ENCODE results near the gene LRRC42. TPM values are rescaled to one million over a fixed set of nuclear protein-coding genes. Genes with fewer than 3 reads are reported as not detected.

The LRRC42 gene
- polyA plus RNA-seq, 2 of the 4 experiments (the other 2 are of a cell fraction) = 29.7 to 35.1 TPM

- Histone ChIP-seq H3K9me3 (no peaks in the 10 kb centered on the region), H3K4me2 (no peak overlapping the region), H3K4me1 (no peaks in the 10 kb centered on the region), H3K27ac (no peak overlapping the region), H3K4me3 (no peak overlapping the region)
- no peak for DNase-seq (ENCODE audit: low read depth in 1 of 2, low spot score in 1 of 2)
- FAIRE-seq = no peak
- ATAC-seq = peak in 1 of 2 experiments; percentile 34; a peak in 2 of 6 replicates
- ChIA-PET POLR2A (no interaction called here), CTCF (interaction anchor here (1.6 kb wide), 1 partner anchor 43 kb away, joined by 3 read pairs; no protein-coding TSS in a partner anchor)
- WGBS (ENCODE audit: missing lambda C conversion rate) = 13% methylated on average over 7 of the region's 9 CpGs
- TF ChIP-seq JUNB (IDR thresholded peaks at IDR 0.05) (no peak), CBX8 (IDR thresholded peaks at IDR 0.05) (no peak), POLR2AphosphoS2 (conservative IDR thresholded peaks at IDR 0.05; ENCODE audit: low read length) (no peak), RNF2 (IDR thresholded peaks at IDR 0.05; ENCODE audit: borderline replicate concordance, low read depth) (no peak), HOXA7 (CRISPR knock-in tag; IDR thresholded peaks at IDR 0.05) (no peak), ZNF302 (CRISPR knock-in tag; IDR thresholded peaks at IDR 0.05) (no peak), REST (IDR thresholded peaks at IDR 0.05) (no peak), KDM1A (IDR thresholded peaks at IDR 0.05; ENCODE audit: low read depth) (no peak), TP53 (CRISPR knock-in tag; IDR thresholded peaks at IDR 0.05) (no peak), HES2 (IDR thresholded peaks at IDR 0.05) (no peak), RAD21 (conservative IDR thresholded peaks at IDR 0.05 in 1 of 2, IDR thresholded peaks at IDR 0.05 in 1 of 2) (no peak), SREBF2 (IDR thresholded peaks at IDR 0.05) (no peak), USF2 (IDR thresholded peaks at IDR 0.05) (no peak), CHD2 (IDR thresholded peaks at IDR 0.05; ENCODE audit: low read length, partially characterized antibody) (no peak)
These were observed 56.5 kb downstream of the LRRC42 start for GRCh38 chr1:54002544-54003248.

- H3K4me1 ChIP-seq = no peaks in the 10 kb centered on the region
- CTCF ChIA-PET = interaction anchor here (1.6 kb wide), 1 partner anchor 44 kb away, joined by 3 read pairs; no protein-coding TSS in a partner anchor
- ATAC-seq = no peak
- no peak overlapping the region for H3K27ac ChIP-seq
- no peak overlapping the region for H3K4me2 ChIP-seq
- POLR2A ChIA-PET = no interaction called here
- no peak overlapping the region for H3K4me3 ChIP-seq
- FAIRE-seq = no peak
- 80% methylated on average over 12 of the region's 12 CpGs for WGBS (ENCODE audit: missing lambda C conversion rate)
- no peaks in the 10 kb centered on the region for H3K9me3 ChIP-seq
- no peak for DNase-seq (ENCODE audit: low read depth in 1 of 2, low spot score in 1 of 2)
- TF ChIP-seq FOSB (CRISPR knock-in tag; IDR thresholded peaks at IDR 0.05) (no peak), HOXB13 (CRISPR knock-in tag; IDR thresholded peaks at IDR 0.05; ENCODE audit: low read depth) (no peak), RAD21 (conservative IDR thresholded peaks at IDR 0.05 in 1 of 2, IDR thresholded peaks at IDR 0.05 in 1 of 2) (no peak), CBX2 (IDR thresholded peaks at IDR 0.05; ENCODE audit: borderline replicate concordance, low read depth) (no peak), GATA3 (IDR thresholded peaks at IDR 0.05; ENCODE audit: borderline replicate concordance) (no peak), KDM1A (IDR thresholded peaks at IDR 0.05; ENCODE audit: low read depth) (no peak), ZSCAN20 (CRISPR knock-in tag; IDR thresholded peaks at IDR 0.05) (no peak), ZNF302 (CRISPR knock-in tag; IDR thresholded peaks at IDR 0.05) (no peak), HEYL (CRISPR knock-in tag; IDR thresholded peaks at IDR 0.05) (no peak), CBX8 (IDR thresholded peaks at IDR 0.05) (no peak), EHF (CRISPR knock-in tag; IDR thresholded peaks at IDR 0.05) (no peak), TFCP2L1 (CRISPR knock-in tag; IDR thresholded peaks at IDR 0.05) (no peak), RFX5 (IDR thresholded peaks at IDR 0.05) (no peak), PHF8 (IDR thresholded peaks at IDR 0.05; ENCODE audit: borderline replicate concordance, low read depth) (no peak), ZFP36 (IDR thresholded peaks at IDR 0.05; ENCODE audit: borderline replicate concordance, partially characterized antibody) (no peak), ELK1 (IDR thresholded peaks at IDR 0.05; ENCODE audit: low read depth, low read length) (no peak), CTCF (IDR thresholded peaks at IDR 0.05) (no peak)
These were observed 57.1 kb downstream of the LRRC42 start for GRCh38 chr1:54003249-54003646.

Measured in A549 (cell line).